Endothelial cell of umbilical vein (primary cell): ENCODE data around the gene ZNF276. TPM values are rescaled to one million over a fixed set of nuclear protein-coding genes. Genes with fewer than 3 reads are reported as not detected.

Experiments
- BruUV-seq: library from RNA; stranded (reverse); fragments of 400-500 nt; replicated peaks from 2 replicates; lab custom pipeline; 2021; lab: Mats Ljungman, UMichigan
- CTCF ChIA-PET: fragments of 300-600, 350-600 bp; sonication (Branson Sonifier 250); formaldehyde crosslinking; loops from one replicate; lab custom pipeline; 2021; ENCODE audit warnings: antibody characterized with exemption, inconsistent platforms; lab: Charles Lee
- POLR2A ChIA-PET: fragments of 300-600, 350-600 bp; sonication (Branson Sonifier 250); formaldehyde crosslinking; loops from one replicate; lab custom pipeline; 2021; ENCODE audit warnings: antibody characterized with exemption, inconsistent platforms; lab: Charles Lee
- DNase-seq: peaks from one replicate; pipeline ENCODE4 v3.0.0-alpha.2; 2011; ENCODE audit warnings: low read depth, low spot score
- FAIRE-seq: peaks from 2 replicates; lab custom pipeline; 2011; peaks lifted over from hg19 to GRCh38; lab: Jason Lieb, UNC
- H2AFZ ChIP-seq: 2 replicates; pipeline ENCODE4 v1.6.0; 2012; ENCODE audit warnings: low read depth, low read length, control low read depth, inconsistent platforms
- H3K27ac ChIP-seq: 2 replicates; pipeline ENCODE4 v1.5.1; 2011; ENCODE audit warnings: low read depth, mild to moderate bottlenecking, control low read depth, low read length, moderate library complexity; ENCODE audit not compliant: insufficient read depth
- H3K27me3 ChIP-seq, 2 experiments: 2 replicates each; pipeline versions ENCODE4 v1.6.0 to v1.6.1; 2011; ENCODE audit warnings: low read length in 2 of 2, mixed read lengths in 1 of 2; ENCODE audit not compliant: control insufficient read depth in 2 of 2, insufficient read depth in 2 of 2
- H3K36me3 ChIP-seq, 2 experiments: 2 replicates in 1 of 2; 3 replicates in 1 of 2; pipeline ENCODE4 v1.5.1; 2011; ENCODE audit warnings: low read length in 2 of 2, mild to moderate bottlenecking in 1 of 2, moderate library complexity in 1 of 2; ENCODE audit not compliant: control insufficient read depth in 2 of 2, insufficient read depth in 2 of 2; ENCODE audit errors: extremely low read depth in 1 of 2
- H3K4me1 ChIP-seq: 3 replicates; pipeline ENCODE4 v1.5.1; 2011; ENCODE audit warnings: mild to moderate bottlenecking, low read length; ENCODE audit not compliant: control insufficient read depth, insufficient read depth; ENCODE audit errors: extremely low read depth
- H3K4me2 ChIP-seq: 2 replicates; pipeline ENCODE4 v1.6.1; 2011; ENCODE audit warnings: low read length, control low read depth, mixed read lengths; ENCODE audit not compliant: insufficient read depth
- H3K4me3 ChIP-seq, 3 experiments: fragments of 200-600 bp in 1 of 3; sonication (generic), shearing (Covaris generic) in 1 of 3; replicated peaks in 1 of 3; 2 replicates each; pipeline ENCODE4 v1.5.1; 2011 to 2016; ENCODE audit warnings: control low read depth in 3 of 3, low read length in 3 of 3, mild to moderate bottlenecking in 2 of 3, inconsistent platforms in 1 of 3, low read depth in 1 of 3, moderate library complexity in 1 of 3; ENCODE audit not compliant: insufficient read depth in 1 of 3
- H3K79me2 ChIP-seq: 2 replicates; pipeline ENCODE4 v1.6.0; 2012; ENCODE audit warnings: low read length, inconsistent platforms; ENCODE audit not compliant: control insufficient read depth, insufficient read depth
- H3K9ac ChIP-seq: replicated peaks from 2 replicates; pipeline ENCODE3; 2011; ENCODE audit warnings: low read length, control low read depth; ENCODE audit not compliant: insufficient read depth; ENCODE audit errors: extremely low read depth
- H3K9me1 ChIP-seq: replicated peaks from 3 replicates; pipeline ENCODE4 v1.6.0; 2011; ENCODE audit warnings: mild to moderate bottlenecking, low read length; ENCODE audit not compliant: control insufficient read depth, insufficient read depth; ENCODE audit errors: extremely low read depth
- H3K9me3 ChIP-seq: replicated peaks from 2 replicates; pipeline ENCODE4 v1.5.1; 2012; ENCODE audit warnings: low read length, inconsistent platforms; ENCODE audit not compliant: control insufficient read depth, insufficient read depth
- H4K20me1 ChIP-seq: replicated peaks from 2 replicates; pipeline ENCODE3; 2011; ENCODE audit warnings: mild to moderate bottlenecking, low read length; ENCODE audit not compliant: control insufficient read depth, insufficient read depth; ENCODE audit errors: extremely low read depth
- CTCF ChIP-seq, 2 donors: IDR thresholded peaks; 1 replicate in 1 of 2; 2 replicates in 1 of 2; pipeline ENCODE4 v1.5.1; 2011; ENCODE audit warnings: low read length in 2 of 2, mild to moderate bottlenecking in 2 of 2, moderate library complexity in 2 of 2, control low read depth in 1 of 2, inconsistent platforms in 1 of 2, low read depth in 1 of 2; ENCODE audit not compliant: insufficient read depth in 1 of 2; ENCODE audit errors: extremely low read depth in 1 of 2
- EZH2 ChIP-seq: IDR thresholded peaks from 2 replicates; pipeline ENCODE4 v1.6.1; 2012; ENCODE audit warnings: borderline replicate concordance, low read depth, mild to moderate bottlenecking, moderate library complexity, low read length, inconsistent platforms; ENCODE audit not compliant: severe bottlenecking
- FOS ChIP-seq: IDR thresholded peaks from 2 replicates; pipeline ENCODE4 v1.6.1; 2011; ENCODE audit warnings: mild to moderate bottlenecking, low read length, moderate library complexity, borderline replicate concordance; ENCODE audit not compliant: insufficient read depth
- GATA2 ChIP-seq: IDR thresholded peaks from 2 replicates; pipeline ENCODE4 v1.7.0; 2011; ENCODE audit warnings: low read depth, mild to moderate bottlenecking, moderate library complexity, mixed read lengths, low read length; ENCODE audit not compliant: insufficient read length, insufficient read depth
- JUN ChIP-seq: IDR thresholded peaks from 2 replicates; pipeline ENCODE4 v1.6.1; 2011; ENCODE audit warnings: borderline replicate concordance, low read depth; ENCODE audit not compliant: insufficient read length, insufficient read depth
- MYC ChIP-seq: IDR thresholded peaks from one replicate; pipeline ENCODE4 v1.6.1; 2011; ENCODE audit warnings: mild to moderate bottlenecking, low read depth, low read length
- POLR2A ChIP-seq: IDR thresholded peaks from 2 replicates; pipeline ENCODE4 v1.6.1; 2012; ENCODE audit warnings: low read depth, mild to moderate bottlenecking, control low read depth, low read length
- POLR2AphosphoS5 ChIP-seq: IDR thresholded peaks from 2 replicates; pipeline ENCODE4 v1.6.1; 2012; ENCODE audit warnings: low read depth, mild to moderate bottlenecking, control low read depth, low read length, moderate library complexity; ENCODE audit not compliant: insufficient read depth
- dilution Hi-C: fragments of 300-500 bp; cut with MboI; formaldehyde crosslinking; loops from one replicate; pipeline ENCODE4 v1.15.0; 2019; ENCODE audit warnings: low sequenced_read_pairs; ENCODE audit not compliant: extremely low pct_ligation_motif_present
- intact Hi-C: fragments of 100-400 bp; cut with micrococcal nuclease; formaldehyde crosslinking; loops from one replicate; pipeline ENCODE4 v1.10.0; 2022
- polyA plus RNA-seq, 4 experiments: library from polyadenylated mRNA; depleted of rRNA in 3 of 4; stranded (reverse) in 3 of 4; unstranded in 1 of 4; fragments of >200 nt; gene quantifications; 2 replicates each; pipeline versions ENCODE4 v1.2.1 to v1.2.3, GENCODE V29; 2011 to 2012; ENCODE audit warnings: missing spikeins in 1 of 4
- total RNA-seq: library from RNA; stranded (reverse); gene quantifications from 2 replicates; pipeline ENCODE4 v1.2.3, GENCODE V29; 2021
- TF ChIP-seq, protein P1 (sequence below): IDR thresholded peaks from 2 replicates; pipeline ENCODE4 v1.6.1; 2011; ENCODE audit not compliant: insufficient read depth, insufficient read length

The ZNF276 gene
- total and polyA plus RNA-seq, 2 donors (not counting 3 experiments of a cell fraction or from before 2014, with no cell fraction given), result 36.6 to 40.0 TPM

DNA sequence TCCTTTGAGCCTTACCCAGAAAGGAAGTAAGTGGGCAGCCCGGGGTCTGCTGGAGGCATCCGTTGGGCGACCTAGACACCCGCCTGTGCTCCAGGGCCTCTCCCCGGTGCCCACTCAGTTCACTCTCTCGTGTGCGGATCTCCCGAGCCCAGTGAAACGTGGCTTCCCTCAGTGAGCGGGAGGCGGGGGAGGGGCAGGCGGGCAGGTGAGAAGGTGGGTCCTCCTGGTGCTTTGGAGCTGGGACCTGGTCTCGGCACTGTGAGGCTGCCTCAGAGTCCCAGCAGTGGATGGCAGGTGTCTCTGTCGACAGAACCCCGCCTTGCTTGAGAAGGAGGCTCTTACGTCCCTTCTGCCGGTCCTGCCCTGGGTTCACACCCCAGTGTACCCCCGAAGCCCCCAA lies 8.0 kb downstream of the ZNF276 start:
- Histone ChIP-seq H4K20me1 (no peaks in the 10 kb centered on the region), H3K4me2 (no peak overlapping the region), H3K36me3 (peaks cover 8 to 44% of the 10 kb centered on the region in 2 experiments), H3K27me3 (no peaks in the 10 kb centered on the region), H2AFZ (no peak overlapping the region), H3K27ac (no peak overlapping the region), H3K9me3 (no peaks in the 10 kb centered on the region), H3K9me1 (no peaks in the 10 kb centered on the region), H3K9ac (no peak overlapping the region), H3K4me1 (peaks cover under 1% of the 10 kb centered on the region), H3K79me2 (peaks cover 15% of the 10 kb centered on the region), H3K4me3 (no peak overlapping the region)
- ChIA-PET CTCF (no interaction called here), POLR2A (no interaction called here)
- TF ChIP-seq EZH2 (no peak), MYC (no peak), JUN (no peak), POLR2A (no peak), FOS (no peak), CTCF (IDR thresholded peaks at IDR 0.05; ENCODE audit: extremely low read depth in 1 of 2, insufficient read depth in 1 of 2, low read depth in 1 of 2, low read length in 2 of 2) (no peak), GATA2 (no peak), POLR2AphosphoS5 (no peak)
- TF ChIP-seq, protein P1, sequence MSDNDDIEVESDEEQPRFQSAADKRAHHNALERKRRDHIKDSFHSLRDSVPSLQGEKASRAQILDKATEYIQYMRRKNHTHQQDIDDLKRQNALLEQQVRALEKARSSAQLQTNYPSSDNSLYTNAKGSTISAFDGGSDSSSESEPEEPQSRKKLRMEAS, result no peak
- FAIRE-seq (no peak), DNase-seq (no peak)
- dilution Hi-C loops (no loop called here), intact Hi-C loops (loop anchor here (10.0 kb wide), 1 partner anchor 154 kb away; the partner anchor contains the start of gene CPNE7)
- BruUV-seq, result no TSS peak
